Stimulated activated CD4-positive, alpha-beta T cell treated with anti-CD3 and anti-CD28 coated beads, Interleukin-12 subunit alpha, Interleukin-12 subunit beta, amount 100 ng/mL, for 4 hours (primary cell): ENCODE results near the gene SYNGR1.
"Not testable (repeated sequence)": the region's sequence is repeated elsewhere in the genome, so short reads cannot be mapped to it uniquely, and the experiment has no call there.

ENCODE experiments used
- DNase-seq: peaks from one replicate; pipeline ENCODE4 v3.0.0-alpha.2; 2020

The SYNGR1 gene

GRCh38 chr22:39352306-39352891 lies 2.6 kb downstream of the SYNGR1 start:
- no peak for DNase-seq

- no peak for DNase-seq
Measured at GRCh38 chr22:39353346-39353745, 3.6 kb downstream of the SYNGR1 start.

GRCh38 chr22:39355080-39355479 lies 5.3 kb downstream of the SYNGR1 start:
- no peak for DNase-seq

- DNase-seq = not testable (repeated sequence)
Measured at GRCh38 chr22:39355805-39356204, 6.0 kb downstream of the SYNGR1 start.

GRCh38 chr22:39356464-39356863 lies 6.7 kb downstream of the SYNGR1 start:
- DNase-seq = no peak

GRCh38 chr22:39357110-39358108 lies 7.6 kb downstream of the SYNGR1 start:
- not testable (repeated sequence) for DNase-seq

- not testable (repeated sequence) for DNase-seq
Measured at GRCh38 chr22:39358197-39358596, 8.4 kb downstream of the SYNGR1 start.

- DNase-seq = no peak
Measured at GRCh38 chr22:39359659-39360195, 9.9 kb downstream of the SYNGR1 start.

GRCh38 chr22:39360242-39360641 lies 10.5 kb downstream of the SYNGR1 start:
- DNase-seq = no peak

GRCh38 chr22:39360674-39361413 lies 11.1 kb downstream of the SYNGR1 start:
- no peak for DNase-seq

GRCh38 chr22:39361496-39361895 lies 11.7 kb downstream of the SYNGR1 start:
- no peak for DNase-seq

- no peak for DNase-seq
Measured at GRCh38 chr22:39362271-39362670, 12.5 kb downstream of the SYNGR1 start.

- DNase-seq = no peak
Measured at GRCh38 chr22:39362932-39363331, 13.1 kb downstream of the SYNGR1 start.

GRCh38 chr22:39363751-39364515 lies 14.1 kb downstream of the SYNGR1 start:
- no peak for DNase-seq

- no peak for DNase-seq
Measured at GRCh38 chr22:39364714-39365491, 15.1 kb downstream of the SYNGR1 start.

GRCh38 chr22:39365492-39365780 lies 15.6 kb downstream of the SYNGR1 start:
- no peak for DNase-seq

- no peak for DNase-seq
Measured at GRCh38 chr22:39367035-39367434, 17.2 kb downstream of the SYNGR1 start.

- no peak for DNase-seq
Measured at GRCh38 chr22:39368461-39368911, 18.7 kb downstream of the SYNGR1 start.

GRCh38 chr22:39369186-39369585 lies 19.4 kb downstream of the SYNGR1 start:
- no peak for DNase-seq

GRCh38 chr22:39369586-39369985 lies 19.8 kb downstream of the SYNGR1 start:
- no peak for DNase-seq

- no peak for DNase-seq
Measured at GRCh38 chr22:39371732-39372131, 21.9 kb downstream of the SYNGR1 start.

GRCh38 chr22:39374191-39374590 lies 24.4 kb downstream of the SYNGR1 start:
- no peak for DNase-seq
